ENCODE results near the gene NAALAD2. TPM values are rescaled to one million over a fixed set of nuclear protein-coding genes. Genes with fewer than 3 reads are reported as not detected.
"Not testable (repeated sequence)": the region's sequence is repeated elsewhere in the genome, so short reads cannot be mapped to it uniquely, and the experiment has no call there.

NAALAD2 gene
- total and polyA plus RNA-seq, 5 experiments from 2014 or later = not detected

- DNase-seq (peak in 6 of 10 donors; percentile 2 to 56 (median 28)), ATAC-seq (peak; percentile 39 to 57)
- H3K27ac Mint-ChIP-seq = peak overlapping the region in 9 of 10 donors; percentile 37 to 68 (median 60)
- H3K27me3 Mint-ChIP-seq = no peaks in the 10 kb centered on the region
- H3K36me3 Mint-ChIP-seq = peaks cover 4 to 79% (median 6%) of the 10 kb centered on the region in 3 donors
- H3K9me3 Mint-ChIP-seq = no peaks in the 10 kb centered on the region
- no peak overlapping the region for H3K4me3 Mint-ChIP-seq
- POLR2A ChIA-PET = no interaction called here
- peaks cover 10 to 28% (median 19%) of the 10 kb centered on the region in 4 donors for H3K4me1 Mint-ChIP-seq
Observed at GRCh38 chr11:90204832-90205646, 70.6 kb downstream of the NAALAD2 start.

- H3K9me3 Mint-ChIP-seq, ATAC-seq: not testable (repeated sequence)
- H3K27ac Mint-ChIP-seq = peak overlapping the region in 5 of 10 donors; percentile 13 to 61 (median 18)
Observed at GRCh38 chr11:90207992-90208391, 73.5 kb downstream of the NAALAD2 start.

GRCh38 chr11:90208857-90209256 is 74.4 kb downstream of the NAALAD2 start:
- no peaks in the 10 kb centered on the region for H3K9me3 Mint-ChIP-seq
- H3K27ac Mint-ChIP-seq = peak overlapping the region in 8 of 10 donors; percentile 2 to 49 (median 20)
- ATAC-seq (no peak), DNase-seq (no peak)
- peaks cover 0 to 81% (median 2%) of the 10 kb centered on the region in 3 donors for H3K36me3 Mint-ChIP-seq
- no peaks in the 10 kb centered on the region for H3K27me3 Mint-ChIP-seq
- no peak overlapping the region for H3K4me3 Mint-ChIP-seq
- peaks cover 8 to 21% (median 13%) of the 10 kb centered on the region in 4 donors for H3K4me1 Mint-ChIP-seq
- POLR2A ChIA-PET = no interaction called here

More at GRCh38 chr11:90207992-90208391, 73.5 kb downstream of the NAALAD2 start:
- H3K4me3 Mint-ChIP-seq, DNase-seq, POLR2A ChIA-PET, H3K27me3 Mint-ChIP-seq: not testable (repeated sequence)
- Mint-ChIP-seq H3K36me3 (peaks cover 0 to 79% (median 2%) of the 10 kb centered on the region in 3 donors), H3K4me1 (peaks cover 7 to 21% (median 12%) of the 10 kb centered on the region in 4 donors)

DNA sequence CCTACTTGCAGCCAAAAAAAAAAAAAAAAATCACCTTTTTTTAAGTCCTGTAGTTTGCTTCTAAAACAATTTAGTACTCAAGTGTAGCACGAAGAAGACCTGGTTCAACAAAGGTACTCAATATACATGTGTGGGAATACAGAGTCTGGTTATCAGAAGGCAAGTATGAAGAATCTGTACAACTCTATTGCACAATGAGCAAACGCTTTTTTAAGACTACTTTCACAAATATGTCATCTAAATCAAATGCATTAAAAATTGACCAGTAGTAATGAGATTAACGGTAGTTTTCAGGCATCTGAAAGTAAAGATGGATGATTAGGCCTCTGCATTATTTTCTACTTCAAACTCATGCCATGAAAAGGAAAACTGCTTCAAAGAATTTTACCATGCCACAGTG is 78.9 kb downstream of the NAALAD2 start:
- POLR2A ChIA-PET = no interaction called here
- DNase-seq (no peak), ATAC-seq (no peak)
- H3K27me3 Mint-ChIP-seq = no peaks in the 10 kb centered on the region
- H3K9me3 Mint-ChIP-seq = no peaks in the 10 kb centered on the region
- H3K36me3 Mint-ChIP-seq = peaks cover 6 to 71% (median 7%) of the 10 kb centered on the region in 3 donors
- H3K4me1 Mint-ChIP-seq = peaks cover 13 to 35% (median 23%) of the 10 kb centered on the region in 4 donors
- H3K4me3 Mint-ChIP-seq = no peak overlapping the region
- peak overlapping the region in 7 of 10 donors; percentile 5 to 69 (median 46) for H3K27ac Mint-ChIP-seq

- H3K4me1 Mint-ChIP-seq = peaks cover 25 to 59% (median 51%) of the 10 kb centered on the region in 4 donors
Observed at GRCh38 chr11:90216611-90217010, 82.1 kb downstream of the NAALAD2 start.

DNA sequence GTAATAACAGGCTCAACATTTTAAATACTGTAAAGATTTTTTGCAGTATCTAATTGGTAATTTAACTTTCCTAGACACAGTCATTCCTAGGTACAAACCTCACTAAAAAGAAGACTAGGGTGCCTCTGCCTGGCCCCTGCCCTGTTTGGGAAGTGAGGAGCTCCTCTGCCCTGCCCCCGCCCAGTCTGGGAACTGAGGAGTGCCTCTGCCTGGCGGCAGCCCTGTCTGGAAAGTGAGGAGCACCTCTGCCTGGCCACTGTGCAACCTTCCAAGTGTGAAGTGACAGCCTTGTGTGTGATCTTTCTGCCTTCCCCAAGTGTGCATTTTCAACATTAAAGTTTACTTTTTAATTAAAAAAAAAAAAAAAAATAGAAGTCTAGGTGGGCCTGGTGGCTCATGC is 84.1 kb downstream of the NAALAD2 start:
- Mint-ChIP-seq H3K36me3 (peaks cover 5 to 35% (median 6%) of the 10 kb centered on the region in 3 donors), H3K4me3 (peak overlapping the region in 3 of 10 donors; percentile 2 to 36 (median 26)), H3K27ac (peak overlapping the region in 5 of 10 donors; percentile 29 to 73 (median 48)), H3K4me1 (peaks cover 28 to 70% (median 61%) of the 10 kb centered on the region in 4 donors), H3K27me3 (no peaks in the 10 kb centered on the region), H3K9me3 (no peaks in the 10 kb centered on the region)
- DNase-seq = no peak
- ATAC-seq = no peak
- POLR2A ChIA-PET = no interaction called here

More at GRCh38 chr11:90216611-90217010, 82.1 kb downstream of the NAALAD2 start:
- Mint-ChIP-seq H3K9me3 (no peaks in the 10 kb centered on the region), H3K27ac (peak overlapping the region; percentile 4 to 82 (median 20)), H3K36me3 (peaks cover 6 to 53% (median 7%) of the 10 kb centered on the region in 3 donors), H3K27me3 (no peaks in the 10 kb centered on the region), H3K4me3 (peak overlapping the region in 6 of 10 donors; percentile 3 to 61 (median 20))
- POLR2A ChIA-PET = no interaction called here
- DNase-seq = no peak
- ATAC-seq = no peak

GRCh38 chr11:90219438-90219837 is 85.0 kb downstream of the NAALAD2 start:
- DNase-seq (no peak), ATAC-seq (no peak)
- no peaks in the 10 kb centered on the region for H3K9me3 Mint-ChIP-seq
- peak overlapping the region in 8 of 10 donors; percentile 18 to 100 (median 51) for H3K4me3 Mint-ChIP-seq
- peaks cover 31 to 77% (median 64%) of the 10 kb centered on the region in 4 donors for H3K4me1 Mint-ChIP-seq
- POLR2A ChIA-PET = no interaction called here
- H3K36me3 Mint-ChIP-seq = peaks cover 5 to 30% (median 6%) of the 10 kb centered on the region in 3 donors
- H3K27me3 Mint-ChIP-seq = no peaks in the 10 kb centered on the region
- H3K27ac Mint-ChIP-seq = peak overlapping the region in 7 of 10 donors; percentile 53 to 99 (median 62)

GRCh38 chr11:90220391-90220790 is 85.9 kb downstream of the NAALAD2 start:
- POLR2A ChIA-PET = no interaction called here
- peak overlapping the region; percentile 2 to 100 (median 74) for H3K4me3 Mint-ChIP-seq
- peak overlapping the region in 9 of 10 donors; percentile 3 to 99 (median 58) for H3K27ac Mint-ChIP-seq
- peaks cover 31 to 78% (median 66%) of the 10 kb centered on the region in 4 donors for H3K4me1 Mint-ChIP-seq
- H3K27me3 Mint-ChIP-seq = no peaks in the 10 kb centered on the region
- ATAC-seq = no peak
- H3K36me3 Mint-ChIP-seq = peaks cover 5 to 25% (median 6%) of the 10 kb centered on the region in 3 donors
- no peaks in the 10 kb centered on the region for H3K9me3 Mint-ChIP-seq
- no peak for DNase-seq

DNA sequence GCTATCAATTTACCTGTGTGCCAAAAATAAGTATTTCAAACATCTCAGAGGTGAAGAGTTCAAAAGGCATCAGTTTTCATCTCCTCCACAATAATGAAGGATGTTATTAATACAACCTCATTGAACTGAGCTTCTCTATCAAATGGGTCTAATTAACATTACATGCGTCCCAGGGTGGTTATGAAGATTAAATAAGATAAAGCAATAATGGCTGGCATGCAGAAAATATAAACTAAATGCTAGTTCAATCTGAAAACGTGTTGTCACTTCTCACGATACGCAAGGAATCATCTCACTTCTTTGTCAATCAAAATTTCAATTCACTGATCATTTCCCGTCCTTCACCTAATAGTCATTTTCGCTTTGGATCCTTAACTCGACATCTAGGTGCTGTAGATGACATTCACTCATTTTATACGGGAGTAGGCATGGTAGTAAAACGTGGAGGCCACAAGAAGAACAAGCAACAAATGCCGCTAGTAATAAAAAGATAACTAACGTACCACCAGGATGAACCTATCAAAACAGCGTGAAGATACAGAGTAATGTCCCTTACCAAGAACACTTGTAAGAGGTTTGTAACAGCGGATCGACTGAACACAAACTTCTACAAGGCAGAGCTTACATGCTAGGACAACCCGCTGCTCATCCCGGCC is 87.5 kb downstream of the NAALAD2 start:
- H3K36me3 Mint-ChIP-seq = peaks cover 0 to 17% (median 0%) of the 10 kb centered on the region in 3 donors
- H3K27ac Mint-ChIP-seq = peak overlapping the region; percentile 79 to 99 (median 96)
- ATAC-seq = peak in 1 of 2 donors; percentile 21
- H3K4me1 Mint-ChIP-seq = peaks cover 28 to 68% (median 58%) of the 10 kb centered on the region in 4 donors
- H3K9me3 Mint-ChIP-seq = no peaks in the 10 kb centered on the region
- peak overlapping the region; percentile 90 to 100 (median 99) for H3K4me3 Mint-ChIP-seq
- H3K27me3 Mint-ChIP-seq = no peaks in the 10 kb centered on the region
- DNase-seq = peak in 2 of 10 donors; percentile 38 to 42
- POLR2A ChIA-PET = no interaction called here

DNA sequence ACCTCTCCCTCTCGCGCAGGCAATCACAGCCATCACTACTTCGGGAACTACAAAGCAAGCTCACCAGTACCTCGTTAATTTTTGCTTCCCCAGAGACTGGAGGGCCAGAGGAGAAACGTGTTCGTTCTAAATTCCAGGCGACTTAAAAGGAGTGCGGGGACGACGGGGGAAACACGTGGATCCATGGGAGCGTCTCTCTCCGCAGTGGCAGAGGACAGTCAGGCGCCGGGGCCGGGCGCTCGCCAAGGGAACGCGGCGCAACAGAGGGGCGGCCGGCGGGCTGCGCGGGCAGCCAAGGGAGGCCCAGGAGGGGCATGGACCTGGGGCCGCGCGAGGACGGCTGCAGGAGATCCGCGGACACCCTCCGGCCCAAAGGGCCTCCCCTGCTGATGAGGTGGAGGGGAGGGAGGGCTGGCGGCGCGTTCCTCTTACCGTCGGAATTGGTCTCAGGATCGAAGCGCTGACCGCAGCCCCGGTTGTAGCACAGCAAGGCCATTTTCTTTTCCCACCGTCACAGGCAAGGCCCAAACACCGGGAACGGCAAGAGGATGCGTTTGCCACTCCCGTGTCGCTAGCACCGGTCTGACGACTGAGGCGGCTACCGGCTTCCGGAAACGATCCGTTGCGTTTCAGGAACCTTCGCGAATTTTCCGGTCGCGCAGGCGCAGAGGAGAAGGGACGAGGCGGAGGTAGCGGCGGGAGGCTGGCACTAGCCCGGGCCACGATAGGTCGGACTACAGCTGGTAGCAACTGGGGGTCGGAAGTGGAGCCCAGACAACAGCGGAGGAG is 88.2 kb downstream of the NAALAD2 start, which contains the start of gene CHORDC1:
Gene CHORDC1 (minus strand): TSS at position 591 of the 789 bp plus-strand sequence. CDS start 95 bp downstream, at position 496.
- DNase-seq (peak; percentile 82 to 93 (median 88)), ATAC-seq (peak; percentile 85 to 89)
- H3K4me3 Mint-ChIP-seq = peak within 1 kb of the TSS; percentile 90 to 100 (median 99)
- H3K27ac Mint-ChIP-seq = peak within 1 kb of the TSS; percentile 94 to 99 (median 97)
- peaks cover 28 to 63% (median 55%) of the 10 kb centered on the region in 4 donors for H3K4me1 Mint-ChIP-seq
- no peaks in the 10 kb centered on the region for H3K27me3 Mint-ChIP-seq
- H3K9me3 Mint-ChIP-seq = no peaks in the 10 kb centered on the region
- peaks cover 0 to 12% (median 0%) of the 10 kb centered on the region in 3 donors for H3K36me3 Mint-ChIP-seq
- POLR2A ChIA-PET = no interaction called here

DNA sequence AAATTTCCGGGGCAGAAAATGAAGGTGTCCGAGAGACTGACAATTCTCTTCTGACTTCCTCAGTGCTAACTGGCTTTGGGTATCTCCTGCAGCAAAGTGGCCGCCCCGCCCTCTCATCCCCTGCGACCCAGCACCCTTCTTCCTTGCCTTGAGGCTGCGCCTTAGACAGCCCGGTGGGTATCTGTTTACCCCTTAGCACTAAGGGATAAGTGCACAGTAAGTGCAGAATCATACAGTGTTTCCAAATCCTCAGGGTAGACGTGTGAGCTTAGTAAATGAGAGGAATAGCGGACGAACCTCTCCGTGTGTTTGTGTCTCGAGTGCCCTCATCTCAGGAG is 88.8 kb downstream of the NAALAD2 start:
- Mint-ChIP-seq H3K4me1 (peaks cover 26 to 58% (median 53%) of the 10 kb centered on the region in 4 donors), H3K27ac (peak overlapping the region; percentile 94 to 99 (median 96)), H3K4me3 (peak overlapping the region; percentile 90 to 100 (median 99)), H3K9me3 (peaks cover 0 to under 1% (median 0%) of the 10 kb centered on the region in 9 donors), H3K36me3 (peaks cover 0 to 8% (median under 1%) of the 10 kb centered on the region in 3 donors), H3K27me3 (peaks cover 0 to 1% (median 0%) of the 10 kb centered on the region in 5 donors)
- DNase-seq = no peak
- peak; percentile 74 to 76 for ATAC-seq
- POLR2A ChIA-PET = no interaction called here

DNA sequence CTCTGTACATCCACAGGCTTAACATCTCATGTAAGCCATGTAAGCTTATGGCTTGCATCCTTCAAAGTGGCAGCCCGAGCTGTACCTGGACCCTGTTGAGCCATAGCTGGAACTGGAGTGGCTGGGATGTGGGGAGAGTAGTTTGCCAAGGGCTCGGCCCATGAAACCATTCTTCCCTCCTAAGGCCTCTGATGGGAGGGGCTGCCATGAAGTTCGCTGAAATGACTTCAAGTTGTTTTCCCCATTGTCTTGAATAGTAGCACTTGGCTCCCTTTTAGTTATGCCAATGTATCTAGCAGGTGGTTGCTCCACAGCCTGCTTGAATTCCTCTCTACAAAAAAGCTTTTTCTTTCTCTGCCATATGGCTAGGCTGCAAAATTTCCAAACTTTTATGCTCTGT is 93.6 kb downstream of the NAALAD2 start:
- Mint-ChIP-seq H3K27ac (no peak overlapping the region), H3K4me3 (no peak overlapping the region)

More for the DNA sequence above, 93.6 kb downstream of the NAALAD2 start:
- peaks cover 0 to 26% (median 5%) of the 10 kb centered on the region in 5 donors for H3K27me3 Mint-ChIP-seq
- peaks cover 5 to 15% (median 12%) of the 10 kb centered on the region in 4 donors for H3K4me1 Mint-ChIP-seq
- ATAC-seq (no peak), DNase-seq (no peak)
- H3K36me3 Mint-ChIP-seq = peaks cover 0 to 21% (median 18%) of the 10 kb centered on the region in 3 donors
- H3K9me3 Mint-ChIP-seq = peaks cover 0 to 18% (median 4%) of the 10 kb centered on the region in 9 donors
- POLR2A ChIA-PET = no interaction called here
